ENCODE measurements around the gene LRP1. TPM values are rescaled to one million over a fixed set of nuclear protein-coding genes. Genes with fewer than 3 reads are reported as not detected.

LRP1 gene
- polyA plus RNA-seq, 1 donor (not counting 4 experiments of a cell fraction or from before 2014, with no cell fraction given): 4.9 TPM

GRCh38 chr12:57139796-57140649, 11.7 kb downstream of the LRP1 start:
- Histone ChIP-seq H3K9me3 (ENCODE audit: control insufficient read depth, low read depth, low read length) (no peaks in the 10 kb centered on the region), H3K4me3 (ENCODE audit: control insufficient read depth in 2 of 3, extremely low read depth in 1 of 3, insufficient read depth in 2 of 3, low read depth in 1 of 3, low read length in 3 of 3) (no peak overlapping the region), H3K27me3 (ENCODE audit: control insufficient read depth, extremely low read depth, insufficient read depth, low read length) (no peaks in the 10 kb centered on the region), H2AFZ (ENCODE audit: control insufficient read depth, low read length) (no peak overlapping the region), H3K36me3 (ENCODE audit: control insufficient read depth in 2 of 2, extremely low read depth in 1 of 2, insufficient read depth in 2 of 2, low read length in 2 of 2) (peaks cover 5 to 31% of the 10 kb centered on the region in 2 experiments), H4K20me1 (ENCODE audit: control insufficient read depth, extremely low read depth, insufficient read depth, low read length) (no peaks in the 10 kb centered on the region), H3K9me1 (ENCODE audit: control insufficient read depth, extremely low read depth, insufficient read depth, low read length) (no peaks in the 10 kb centered on the region), H3K9ac (ENCODE audit: control insufficient read depth, extremely low read depth, insufficient read depth, low read length) (no peak overlapping the region), H3K27ac (ENCODE audit: control insufficient read depth, insufficient read depth, low read length) (no peak overlapping the region), H3K79me2 (ENCODE audit: control insufficient read depth, insufficient read depth, low read length) (no peaks in the 10 kb centered on the region), H3K4me2 (ENCODE audit: control insufficient read depth, extremely low read depth, insufficient read depth, low read depth, low read length) (no peak overlapping the region), H3K4me1 (ENCODE audit: control insufficient read depth, extremely low read depth, insufficient read depth, low read length) (no peaks in the 10 kb centered on the region)
- FAIRE-seq: no peak
- DNase-seq (ENCODE audit: low read depth, low spot score): no peak
- dilution Hi-C loops (cut with MboI; ENCODE audit: extremely low pct_ligation_motif_present, low sequenced_read_pairs): no loop called here
- no peak for TF ChIP-seq CTCF (optimal IDR thresholded peaks at IDR 0.05 in 1 of 3, IDR thresholded peaks at IDR 0.05 in 1 of 3, conservative IDR thresholded peaks at IDR 0.05 in 1 of 3; ENCODE audit: extremely low read depth in 1 of 3, insufficient read depth in 2 of 3, low read length in 3 of 3)
- no peak for TF ChIP-seq EZH2 (IDR thresholded peaks at IDR 0.05; ENCODE audit: low read length)

- Histone ChIP-seq H2AFZ (ENCODE audit: control insufficient read depth, low read length) (no peak overlapping the region), H3K4me1 (ENCODE audit: control insufficient read depth, extremely low read depth, insufficient read depth, low read length) (no peaks in the 10 kb centered on the region), H3K27ac (ENCODE audit: control insufficient read depth, insufficient read depth, low read length) (no peak overlapping the region), H3K79me2 (ENCODE audit: control insufficient read depth, insufficient read depth, low read length) (no peaks in the 10 kb centered on the region), H3K9me1 (ENCODE audit: control insufficient read depth, extremely low read depth, insufficient read depth, low read length) (no peaks in the 10 kb centered on the region), H3K27me3 (ENCODE audit: control insufficient read depth, extremely low read depth, insufficient read depth, low read length) (no peaks in the 10 kb centered on the region), H3K9ac (ENCODE audit: control insufficient read depth, extremely low read depth, insufficient read depth, low read length) (no peak overlapping the region), H3K4me3 (ENCODE audit: control insufficient read depth in 2 of 3, extremely low read depth in 1 of 3, insufficient read depth in 2 of 3, low read depth in 1 of 3, low read length in 3 of 3) (no peak overlapping the region), H3K9me3 (ENCODE audit: control insufficient read depth, low read depth, low read length) (no peaks in the 10 kb centered on the region), H3K36me3 (ENCODE audit: control insufficient read depth in 2 of 2, extremely low read depth in 1 of 2, insufficient read depth in 2 of 2, low read length in 2 of 2) (peaks cover 2 to 33% of the 10 kb centered on the region in 2 experiments), H3K4me2 (ENCODE audit: control insufficient read depth, extremely low read depth, insufficient read depth, low read depth, low read length) (no peak overlapping the region), H4K20me1 (ENCODE audit: control insufficient read depth, extremely low read depth, insufficient read depth, low read length) (no peaks in the 10 kb centered on the region)
- DNase-seq (ENCODE audit: low read depth, low spot score): no peak
- FAIRE-seq: no peak
- no peak for TF ChIP-seq CTCF (optimal IDR thresholded peaks at IDR 0.05 in 1 of 3, IDR thresholded peaks at IDR 0.05 in 1 of 3, conservative IDR thresholded peaks at IDR 0.05 in 1 of 3; ENCODE audit: extremely low read depth in 1 of 3, insufficient read depth in 2 of 3, low read length in 3 of 3)
- TF ChIP-seq EZH2 (IDR thresholded peaks at IDR 0.05; ENCODE audit: low read length): no peak
- dilution Hi-C loops (cut with MboI; ENCODE audit: extremely low pct_ligation_motif_present, low sequenced_read_pairs): no loop called here
These were observed 13.0 kb downstream of the LRP1 start for GRCh38 chr12:57141249-57141648.
